Measurements from ENCODE around the gene ACSM5. TPM values are rescaled to one million over a fixed set of nuclear protein-coding genes. Genes with fewer than 3 reads are reported as not detected.
"Not testable (repeated sequence)": the region's sequence is repeated elsewhere in the genome, so short reads cannot be mapped to it uniquely, and the experiment has no call there.

Gene ACSM5
- total RNA-seq, 4 donors from 2014 or later: 5.6 to 9.6 (median 8.0) TPM

GRCh38 chr16:20430948-20431347 lies 21.6 kb downstream of the ACSM5 start:
- no peak overlapping the region for H3K4me3 ChIP-seq (replicated peaks in 1 of 3)
- H3K27me3 ChIP-seq: no peaks in the 10 kb centered on the region
- no peak for TF ChIP-seq CTCF (IDR thresholded peaks at IDR 0.05)
- TF ChIP-seq POLR2A (IDR thresholded peaks at IDR 0.05): no peak
- no peaks in the 10 kb centered on the region for H3K4me1 ChIP-seq
- H3K36me3 ChIP-seq: no peaks in the 10 kb centered on the region
- no peaks in the 10 kb centered on the region for H3K9me3 ChIP-seq
- no peak overlapping the region for H3K27ac ChIP-seq
- DNase-seq: no peak
- WGBS, 2 donors: 78 to 83% methylated on average over 11 of the region's 11 CpGs
- intact Hi-C loops (cut with DNase I): no loop called here

- H3K4me3 ChIP-seq (replicated peaks in 1 of 3); DNase-seq; H3K27ac ChIP-seq; H3K9me3 ChIP-seq; H3K36me3 ChIP-seq; H3K27me3 ChIP-seq; intact Hi-C loops (cut with DNase I); H3K4me1 ChIP-seq: not testable (repeated sequence)
- 60 to 81% methylated on average over 1 of the region's 2 CpGs for WGBS, 2 donors
Observed at GRCh38 chr16:20438950-20439349, 29.6 kb downstream of the ACSM5 start.

- H3K27me3 ChIP-seq; intact Hi-C loops (cut with DNase I); H3K9me3 ChIP-seq; H3K4me3 ChIP-seq (replicated peaks in 1 of 3); H3K4me1 ChIP-seq; H3K36me3 ChIP-seq: not testable (repeated sequence)
- 39 to 64% methylated on average over 3 of the region's 3 CpGs for WGBS, 2 donors
- DNase-seq: peak; percentile 44 to 51
- H3K27ac ChIP-seq: peak overlapping the region in 1 of 3 donors; percentile 80
Observed at GRCh38 chr16:20439820-20440231, 30.5 kb downstream of the ACSM5 start.

GRCh38 chr16:20440731-20441130 lies 31.4 kb downstream of the ACSM5 start:
- DNase-seq; H3K4me3 ChIP-seq (replicated peaks in 1 of 3); H3K9me3 ChIP-seq; H3K4me1 ChIP-seq; intact Hi-C loops (cut with DNase I); H3K36me3 ChIP-seq; H3K27me3 ChIP-seq: not testable (repeated sequence)
- H3K27ac ChIP-seq: peak overlapping the region in 1 of 3 donors; percentile 50
- WGBS, 2 donors: 77 to 86% methylated on average over 1 of the region's 1 CpG

- intact Hi-C loops (cut with DNase I): no loop called here
- no peak for TF ChIP-seq POLR2A (IDR thresholded peaks at IDR 0.05)
- no peak for TF ChIP-seq CTCF (IDR thresholded peaks at IDR 0.05)
- Histone ChIP-seq H3K27me3 (no peaks in the 10 kb centered on the region), H3K4me3 (replicated peaks in 1 of 3) (no peak overlapping the region), H3K9me3 (no peaks in the 10 kb centered on the region), H3K27ac (no peak overlapping the region), H3K36me3 (no peaks in the 10 kb centered on the region), H3K4me1 (no peaks in the 10 kb centered on the region)
- 59 to 78% methylated on average over 3 of the region's 3 CpGs for WGBS, 2 donors
- no peak for DNase-seq
Observed at GRCh38 chr16:20441191-20441590, 31.9 kb downstream of the ACSM5 start.

- H3K4me3 ChIP-seq (replicated peaks in 1 of 3); DNase-seq; H3K36me3 ChIP-seq; H3K4me1 ChIP-seq; H3K27me3 ChIP-seq; H3K9me3 ChIP-seq; H3K27ac ChIP-seq; intact Hi-C loops (cut with DNase I): not testable (repeated sequence)
- 83 to 95% methylated on average over 2 of the region's 4 CpGs for whole genome bisulfite sequencing, 2 donors
Observed at GRCh38 chr16:20441859-20442258, 32.5 kb downstream of the ACSM5 start.

- intact Hi-C loops (cut with DNase I); DNase-seq; H3K36me3 ChIP-seq; H3K4me1 ChIP-seq; H3K27ac ChIP-seq; H3K9me3 ChIP-seq; H3K27me3 ChIP-seq; H3K4me3 ChIP-seq (replicated peaks in 1 of 3): not testable (repeated sequence)
- no CpG with 5 or more reads among the region's 3 CpGs for WGBS, 2 donors
Observed at GRCh38 chr16:20446652-20447393, 37.5 kb downstream of the ACSM5 start.

- H3K36me3 ChIP-seq; DNase-seq; intact Hi-C loops (cut with DNase I); H3K9me3 ChIP-seq; H3K4me1 ChIP-seq; H3K4me3 ChIP-seq (replicated peaks in 1 of 3); H3K27me3 ChIP-seq; H3K27ac ChIP-seq: not testable (repeated sequence)
- 40% methylated on average over 1 of the region's 1 CpG; no CpG with 5 or more reads in 1 of the 2 donors for WGBS, 2 donors
Observed at GRCh38 chr16:20451364-20451763, 42.0 kb downstream of the ACSM5 start, which contains the start of gene ACSM2A. Gene ACSM2A, plus strand, starts transcription at chr16:20451521. Its CDS starts 8,594 bp downstream, at chr16:20460115.

- WGBS, 2 donors: 63 to 80% methylated on average over 1 to 2 of the region's 5 CpGs
- H3K9me3 ChIP-seq; H3K4me1 ChIP-seq; H3K36me3 ChIP-seq; H3K27me3 ChIP-seq; intact Hi-C loops (cut with DNase I); H3K4me3 ChIP-seq (replicated peaks in 1 of 3); DNase-seq; H3K27ac ChIP-seq: not testable (repeated sequence)
Observed at GRCh38 chr16:20453633-20454032, 44.3 kb downstream of the ACSM5 start.

- H3K4me3 ChIP-seq (replicated peaks in 1 of 3); H3K27ac ChIP-seq; H3K27me3 ChIP-seq; DNase-seq; H3K4me1 ChIP-seq; intact Hi-C loops (cut with DNase I); H3K9me3 ChIP-seq; H3K36me3 ChIP-seq: not testable (repeated sequence)
- 97% methylated on average over 2 of the region's 2 CpGs for WGBS, 2 donors
Observed at GRCh38 chr16:20459227-20459626, 49.9 kb downstream of the ACSM5 start.

- 86 to 93% methylated on average over 3 of the region's 4 CpGs for WGBS, 2 donors
- H3K4me1 ChIP-seq; H3K4me3 ChIP-seq (replicated peaks in 1 of 3); H3K27me3 ChIP-seq; H3K9me3 ChIP-seq; H3K27ac ChIP-seq; DNase-seq; H3K36me3 ChIP-seq; intact Hi-C loops (cut with DNase I): not testable (repeated sequence)
Observed at GRCh38 chr16:20460313-20460712, 51.0 kb downstream of the ACSM5 start.
